Measurements from ENCODE around the gene ADAD2.

- TF ChIP-seq CTCF (conservative IDR thresholded peaks at IDR 0.05) (no peak), ZFX (IDR thresholded peaks at IDR 0.05) (no peak)
Observed at GRCh38 chr16:84244728-84245127, 53.8 kb downstream of the ADAD2 start.

All from C4-2B (cell line).